Amniotic stem cell (primary cell): ENCODE measurements around the gene CD1D.
"Not testable (repeated sequence)": the region's sequence is repeated elsewhere in the genome, so short reads cannot be mapped to it uniquely, and the experiment has no call there.

Experiments used
- DNase-seq: peaks from one replicate; lab custom pipeline; 2025; lab: John Stamatoyannopoulos, UW

CD1D gene

GRCh38 chr1:158176399-158176798, 4.3 kb upstream of the CD1D start:
- no peak for DNase-seq

DNA sequence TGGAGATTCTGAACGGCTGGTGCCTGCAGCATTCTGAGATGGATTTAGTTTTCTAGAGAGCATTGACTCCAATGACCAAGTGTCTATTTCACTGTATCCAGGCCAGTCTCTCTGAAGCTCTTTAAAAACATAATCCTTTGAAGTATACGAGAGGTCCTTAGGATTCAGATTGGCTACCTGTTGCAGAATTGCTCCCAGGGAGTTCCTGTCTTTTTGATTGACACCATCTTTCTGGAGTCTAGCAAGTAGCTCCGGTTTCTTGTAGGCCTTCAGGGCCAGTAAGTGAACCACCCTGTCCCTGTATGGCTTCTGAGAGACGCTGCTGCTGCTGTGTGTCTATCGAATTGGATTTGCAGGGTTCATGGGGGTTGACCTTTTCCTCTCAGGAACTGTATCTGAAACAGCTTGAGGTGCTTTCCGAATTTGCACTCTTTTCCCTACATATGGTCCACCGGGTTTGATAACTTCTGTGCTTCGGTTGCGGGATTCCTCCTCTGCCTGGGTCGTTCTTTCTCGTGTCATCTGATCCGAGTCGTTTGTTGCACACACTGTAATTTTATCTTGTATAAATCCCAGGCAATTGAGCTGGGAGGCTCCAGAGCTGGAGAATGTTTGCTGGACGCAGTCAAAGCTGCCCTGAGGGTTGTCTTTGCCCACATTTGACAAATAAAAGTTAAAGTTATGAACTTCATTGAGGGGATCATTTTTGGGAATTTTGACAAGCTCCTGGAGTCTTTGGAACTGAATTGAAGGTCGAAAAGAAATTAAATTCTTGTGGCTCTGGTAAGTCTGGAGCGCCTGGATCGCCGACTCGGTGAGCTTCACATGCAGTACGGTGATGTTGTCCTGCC, 3.6 kb upstream of the CD1D start:
- not testable (repeated sequence) for DNase-seq

DNA sequence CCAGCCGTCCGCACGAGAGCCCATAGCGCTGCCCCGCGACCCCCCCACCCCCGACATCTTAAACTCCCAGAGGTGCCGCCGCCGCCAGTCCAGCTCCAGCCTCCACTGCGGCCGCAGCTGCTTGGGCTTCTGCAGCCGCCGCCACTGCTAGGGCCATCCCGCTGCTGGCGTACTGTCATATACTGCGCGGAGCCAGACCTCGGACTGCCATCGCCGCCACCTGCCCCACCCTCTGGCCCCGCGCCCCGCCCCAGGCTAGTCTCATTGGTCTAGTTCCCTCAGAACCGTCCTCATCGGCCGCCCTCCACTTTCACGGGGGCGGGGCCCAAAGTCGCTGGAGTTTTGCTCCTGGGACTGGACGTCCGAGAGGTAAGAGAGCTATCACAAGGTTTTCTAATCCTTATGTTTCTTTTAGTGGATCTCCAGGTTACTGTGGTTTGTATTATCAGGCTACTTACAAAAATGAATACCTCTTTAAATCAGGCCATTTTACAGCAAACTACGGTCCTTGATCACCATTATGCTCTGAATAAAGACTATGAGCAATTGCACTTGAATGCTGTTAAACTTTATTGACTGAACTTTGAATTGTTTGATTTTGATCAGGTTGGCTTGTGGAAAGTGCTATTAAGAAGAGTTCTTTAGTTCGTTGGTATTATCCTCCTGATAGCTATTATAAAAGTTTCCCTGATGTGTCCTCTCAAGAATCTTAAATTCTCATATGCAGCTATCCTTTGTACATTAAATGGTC, 2.8 kb upstream of the CD1D start:
- DNase-seq, result peak; percentile 13

- DNase-seq, result no peak
Observed at GRCh38 chr1:158179301-158180041, 1.2 kb upstream of the CD1D start.

GRCh38 chr1:158181577-158181922, 855 bp downstream of the CD1D start:
- DNase-seq, result no peak

DNA sequence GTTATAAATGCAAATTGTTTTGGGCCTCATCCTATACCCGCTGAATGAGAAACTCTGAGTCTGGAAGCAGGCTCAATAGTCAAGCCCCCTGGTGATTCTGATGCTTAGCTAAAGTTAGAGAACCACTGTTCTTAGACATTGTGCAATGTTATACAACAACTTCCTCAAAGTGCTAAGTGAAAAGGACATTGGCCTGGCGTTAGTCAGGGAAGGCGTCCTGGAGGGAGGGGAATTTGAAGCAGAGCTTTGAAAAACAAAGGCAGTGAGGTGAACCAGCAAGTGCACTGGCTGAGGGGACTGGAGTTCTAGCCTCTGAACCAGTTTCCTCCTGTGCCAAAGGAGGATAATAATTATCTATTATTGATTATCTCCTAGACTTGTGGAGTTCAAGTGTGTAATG, 5.1 kb downstream of the CD1D start:
- no peak for DNase-seq

- DNase-seq, result no peak
Observed at GRCh38 chr1:158186180-158186579, 5.5 kb downstream of the CD1D start.

DNA sequence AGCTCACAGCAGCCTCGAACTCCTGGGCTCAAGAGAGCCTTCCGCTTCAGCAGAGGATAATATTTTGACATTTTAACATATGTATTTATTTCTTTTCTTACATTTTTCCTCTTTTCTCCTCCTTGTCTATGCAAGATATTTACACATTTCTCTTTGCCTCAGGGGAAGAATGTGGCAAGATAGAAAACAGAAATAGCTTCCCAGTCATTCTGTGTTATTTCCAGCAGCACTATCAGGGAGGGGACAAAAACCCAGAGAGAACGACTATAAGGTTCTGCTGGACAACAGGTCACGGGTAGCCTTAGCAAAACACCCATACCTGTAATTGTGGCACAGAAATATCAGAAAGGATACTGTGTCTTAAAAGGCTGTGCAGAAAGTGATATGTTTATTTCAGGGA, 7.9 kb downstream of the CD1D start:
- no peak for DNase-seq

- no peak for DNase-seq
Observed at GRCh38 chr1:158189624-158190023, 8.9 kb downstream of the CD1D start.

- DNase-seq, result no peak
Observed at GRCh38 chr1:158191299-158191698, 10.6 kb downstream of the CD1D start.

GRCh38 chr1:158196461-158196860, 15.8 kb downstream of the CD1D start:
- no peak for DNase-seq

GRCh38 chr1:158199849-158200248, 19.2 kb downstream of the CD1D start:
- DNase-seq, result no peak

DNA sequence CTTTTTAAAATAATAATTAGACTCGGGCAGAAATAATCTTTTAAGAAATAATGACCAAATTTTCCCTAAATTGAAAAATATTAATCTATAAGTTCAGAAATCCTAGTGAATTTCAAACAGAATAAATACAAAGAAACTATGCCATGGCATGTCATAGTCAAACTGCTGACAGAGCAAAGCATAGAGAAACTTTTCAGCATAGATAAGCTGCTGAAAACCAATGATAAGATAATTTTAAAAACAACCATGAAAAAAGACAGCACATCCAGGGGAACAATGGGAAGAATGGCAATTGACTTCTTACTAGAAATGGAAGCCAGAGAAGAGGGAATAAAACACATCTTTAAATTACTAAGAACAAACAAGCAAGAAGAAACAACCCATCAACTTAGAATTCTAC, 19.8 kb downstream of the CD1D start:
- DNase-seq, result no peak

GRCh38 chr1:158203693-158204457, 23.2 kb downstream of the CD1D start:
- peak; percentile 75 for DNase-seq

DNA sequence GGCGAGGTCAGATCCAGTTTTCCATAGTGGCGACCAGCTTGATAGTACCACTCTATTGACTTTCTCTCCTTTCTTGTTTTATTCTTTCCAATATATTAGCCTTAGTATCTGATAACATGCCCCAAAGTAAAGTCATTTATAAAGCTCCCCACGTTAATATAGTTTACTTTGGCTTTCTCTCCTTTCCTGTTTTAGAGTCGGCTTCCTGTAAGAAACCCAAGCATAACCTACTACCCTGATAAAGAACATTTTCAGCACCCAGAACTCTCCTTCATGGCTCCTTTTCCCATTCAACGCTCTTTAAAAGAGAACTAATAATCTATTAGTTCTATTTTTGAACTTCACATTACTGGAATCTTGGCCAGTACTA, 23.7 kb downstream of the CD1D start:
- no peak for DNase-seq

DNA sequence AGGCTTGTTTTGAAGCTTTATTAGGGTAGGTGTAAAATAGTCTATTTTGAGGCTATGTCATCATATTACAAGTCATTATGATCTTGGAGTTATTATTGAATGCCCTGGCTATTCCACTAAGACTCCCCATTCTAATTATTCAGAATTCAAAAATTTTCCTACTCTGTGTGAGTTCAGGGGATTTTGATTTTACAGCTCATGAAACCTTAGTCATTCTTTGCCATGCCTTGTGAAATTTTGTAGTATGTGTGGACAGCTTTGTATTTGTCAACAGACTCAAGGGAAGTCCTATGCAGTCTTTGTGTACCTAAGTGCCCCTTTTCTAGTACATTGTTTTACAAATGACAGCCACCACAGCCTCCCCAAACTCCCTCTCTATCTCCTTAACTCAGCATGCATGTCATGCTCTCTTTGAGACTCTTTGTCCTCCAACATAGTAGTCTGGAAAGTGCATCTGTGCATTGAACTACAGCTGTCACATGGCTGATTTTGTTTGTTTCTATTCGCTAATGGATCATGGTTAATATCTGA, 28.0 kb downstream of the CD1D start:
- DNase-seq, result no peak

DNA sequence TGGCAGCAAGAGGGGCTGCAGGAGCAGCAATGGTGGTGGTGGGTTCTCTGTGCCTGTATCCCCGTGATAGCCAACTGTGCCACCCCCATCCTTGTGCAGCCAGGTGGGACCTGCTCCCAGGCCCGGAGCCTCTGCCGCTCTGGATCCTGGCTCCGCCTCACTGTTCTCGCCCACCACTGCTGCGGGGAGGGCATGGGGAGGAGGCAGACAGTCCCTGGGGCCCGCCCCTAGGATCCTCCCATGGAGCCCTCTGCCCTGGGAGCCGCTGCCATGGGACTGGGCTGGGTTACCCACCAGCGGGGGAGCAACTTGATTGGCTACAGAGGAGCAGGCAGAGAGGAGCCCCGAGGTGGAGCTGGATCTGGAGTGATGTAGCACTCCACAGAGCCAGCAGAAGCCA, 31.6 kb downstream of the CD1D start:
- no peak for DNase-seq

GRCh38 chr1:158223445-158223844, 42.8 kb downstream of the CD1D start:
- not testable (repeated sequence) for DNase-seq

DNA sequence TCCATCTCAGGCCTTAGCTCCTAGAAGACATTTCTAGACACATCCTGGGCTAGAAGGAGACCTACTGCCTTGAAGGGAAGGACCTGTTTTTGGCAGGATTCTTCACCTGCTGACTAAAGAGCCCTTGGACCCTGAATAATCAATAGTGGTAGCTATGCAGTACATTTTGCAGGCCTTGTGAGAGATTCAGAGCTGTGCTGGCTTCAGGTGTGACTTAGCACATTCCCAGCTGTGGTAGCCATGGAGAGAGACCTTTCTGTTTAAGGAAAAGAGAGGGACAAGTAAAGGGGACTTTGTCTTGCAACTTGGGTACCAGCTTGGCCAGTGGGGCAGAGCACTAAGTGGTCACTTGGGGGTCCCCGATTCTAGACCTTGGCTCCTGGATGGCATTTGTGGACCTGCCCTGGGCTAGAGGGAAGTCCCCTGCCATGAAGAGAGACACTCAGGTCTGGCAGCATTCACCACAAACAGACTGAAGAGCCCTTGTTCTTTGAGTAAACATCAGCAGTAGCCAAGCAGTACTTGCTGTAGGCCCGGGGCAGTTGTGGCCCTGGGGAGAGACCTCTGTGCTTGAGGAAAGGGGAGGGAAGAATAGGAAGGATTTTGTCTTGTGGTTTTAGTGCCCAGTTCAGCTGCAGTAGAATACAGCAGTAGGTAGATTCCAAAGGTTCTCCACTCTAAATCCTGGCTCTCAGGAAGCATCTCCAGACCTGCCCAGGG, 47.4 kb downstream of the CD1D start:
- no peak for DNase-seq
